ENCODE measurements around the gene KNDC1. TPM values are rescaled to one million over a fixed set of nuclear protein-coding genes. Genes with fewer than 3 reads are reported as not detected.

Gene KNDC1
- total and polyA plus RNA-seq, 2 experiments from 2014 or later, result 1.8 to 16.0 TPM

- no peak overlapping the region for H2AFZ ChIP-seq
- TF ChIP-seq POLR2AphosphoS5 (IDR thresholded peaks at IDR 0.05; ENCODE audit: low read depth) (no peak), STAT1 (IDR thresholded peaks at IDR 0.05; ENCODE audit: unreplicated experiment) (no peak), JUNB (IDR thresholded peaks at IDR 0.05; ENCODE audit: unreplicated experiment) (no peak), NANOG (IDR thresholded peaks at IDR 0.05; ENCODE audit: borderline replicate concordance) (no peak), ZNF331 (CRISPR knock-in tag; IDR thresholded peaks at IDR 0.05; ENCODE audit: low read depth) (no peak), CREB1 (CRISPR knock-in tag; IDR thresholded peaks at IDR 0.05; ENCODE audit: low read depth) (no peak), EZH2phosphoT487 (IDR thresholded peaks at IDR 0.05; ENCODE audit: unreplicated experiment) (no peak), CTCF (conservative IDR thresholded peaks at IDR 0.05; ENCODE audit: low read depth in 2 of 2) (no peak), ETS1 (IDR thresholded peaks at IDR 0.05) (no peak)
- no peaks in the 10 kb centered on the region for H3F3A ChIP-seq (replicated peaks; ENCODE audit: low read depth)
- Mint-ChIP-seq H3K9me3 (peaks cover 29% of the 10 kb centered on the region), H3K27ac (no peak overlapping the region), H3K27me3 (ENCODE audit: insufficient read depth, low read depth, poor library complexity) (peaks cover 4% of the 10 kb centered on the region), H3K36me3 (ENCODE audit: low read depth) (peaks cover 22% of the 10 kb centered on the region; the same call in 2 of the 3 replicates), H3K4me1 (no peaks in the 10 kb centered on the region), H3K4me3 (no peak overlapping the region)
- no peak for DNase-seq (ENCODE audit: low spot score)
- no peaks in the 10 kb centered on the region for H3K9me2 ChIP-seq (ENCODE audit: insufficient read depth)
- no peak overlapping the region for H3K27ac ChIP-seq (ENCODE audit: low read depth)
- H3K36me3 ChIP-seq (ENCODE audit: insufficient read depth), result no peaks in the 10 kb centered on the region
- no peaks in the 10 kb centered on the region for H3K4me1 ChIP-seq (ENCODE audit: insufficient read depth)
- no peaks in the 10 kb centered on the region for H3K79me2 ChIP-seq (replicated peaks; ENCODE audit: insufficient read depth)
- H4K20me1 ChIP-seq (replicated peaks; ENCODE audit: insufficient read depth), result no peaks in the 10 kb centered on the region
- H3K4me3 ChIP-seq, result no peak overlapping the region
- H3K4me2 ChIP-seq, result no peak overlapping the region
- no peaks in the 10 kb centered on the region for H3K27me3 ChIP-seq (ENCODE audit: insufficient read depth)
- no peak for ATAC-seq
Measured at GRCh38 chr10:133190225-133190624, 30.2 kb downstream of the KNDC1 start.

GRCh38 chr10:133191651-133192050 lies 31.6 kb downstream of the KNDC1 start:
- H2AFZ ChIP-seq, result no peak overlapping the region
- no peaks in the 10 kb centered on the region for H4K20me1 ChIP-seq (replicated peaks; ENCODE audit: insufficient read depth)
- Mint-ChIP-seq H3K4me1 (no peaks in the 10 kb centered on the region), H3K36me3 (ENCODE audit: low read depth) (peaks cover 22% of the 10 kb centered on the region; the same call in 2 of the 3 replicates), H3K9me3 (peaks cover 29% of the 10 kb centered on the region), H3K4me3 (no peak overlapping the region), H3K27me3 (ENCODE audit: insufficient read depth, low read depth, poor library complexity) (peaks cover 4% of the 10 kb centered on the region), H3K27ac (no peak overlapping the region)
- H3K36me3 ChIP-seq (ENCODE audit: insufficient read depth), result no peaks in the 10 kb centered on the region
- H3K9me2 ChIP-seq (ENCODE audit: insufficient read depth), result no peaks in the 10 kb centered on the region
- no peaks in the 10 kb centered on the region for H3K4me1 ChIP-seq (ENCODE audit: insufficient read depth)
- ATAC-seq, result no peak
- no peaks in the 10 kb centered on the region for H3K27me3 ChIP-seq (ENCODE audit: insufficient read depth)
- H3K79me2 ChIP-seq (replicated peaks; ENCODE audit: insufficient read depth), result no peaks in the 10 kb centered on the region
- no peak overlapping the region for H3K4me2 ChIP-seq
- no peak overlapping the region for H3K4me3 ChIP-seq
- H3K27ac ChIP-seq (ENCODE audit: low read depth), result no peak overlapping the region
- no peak for DNase-seq (ENCODE audit: low spot score)
- no peaks in the 10 kb centered on the region for H3F3A ChIP-seq (replicated peaks; ENCODE audit: low read depth)
- TF ChIP-seq EZH2phosphoT487 (IDR thresholded peaks at IDR 0.05; ENCODE audit: unreplicated experiment) (no peak), ZNF331 (CRISPR knock-in tag; IDR thresholded peaks at IDR 0.05; ENCODE audit: low read depth) (no peak), NANOG (IDR thresholded peaks at IDR 0.05; ENCODE audit: borderline replicate concordance) (no peak), POLR2AphosphoS5 (IDR thresholded peaks at IDR 0.05; ENCODE audit: low read depth) (no peak), EZH2 (IDR thresholded peaks at IDR 0.05; ENCODE audit: low read depth, unreplicated experiment) (no peak), STAT1 (IDR thresholded peaks at IDR 0.05; ENCODE audit: unreplicated experiment) (no peak), JUNB (IDR thresholded peaks at IDR 0.05; ENCODE audit: unreplicated experiment) (no peak), ETS1 (IDR thresholded peaks at IDR 0.05) (no peak)
- TF ChIP-seq, protein P1, sequence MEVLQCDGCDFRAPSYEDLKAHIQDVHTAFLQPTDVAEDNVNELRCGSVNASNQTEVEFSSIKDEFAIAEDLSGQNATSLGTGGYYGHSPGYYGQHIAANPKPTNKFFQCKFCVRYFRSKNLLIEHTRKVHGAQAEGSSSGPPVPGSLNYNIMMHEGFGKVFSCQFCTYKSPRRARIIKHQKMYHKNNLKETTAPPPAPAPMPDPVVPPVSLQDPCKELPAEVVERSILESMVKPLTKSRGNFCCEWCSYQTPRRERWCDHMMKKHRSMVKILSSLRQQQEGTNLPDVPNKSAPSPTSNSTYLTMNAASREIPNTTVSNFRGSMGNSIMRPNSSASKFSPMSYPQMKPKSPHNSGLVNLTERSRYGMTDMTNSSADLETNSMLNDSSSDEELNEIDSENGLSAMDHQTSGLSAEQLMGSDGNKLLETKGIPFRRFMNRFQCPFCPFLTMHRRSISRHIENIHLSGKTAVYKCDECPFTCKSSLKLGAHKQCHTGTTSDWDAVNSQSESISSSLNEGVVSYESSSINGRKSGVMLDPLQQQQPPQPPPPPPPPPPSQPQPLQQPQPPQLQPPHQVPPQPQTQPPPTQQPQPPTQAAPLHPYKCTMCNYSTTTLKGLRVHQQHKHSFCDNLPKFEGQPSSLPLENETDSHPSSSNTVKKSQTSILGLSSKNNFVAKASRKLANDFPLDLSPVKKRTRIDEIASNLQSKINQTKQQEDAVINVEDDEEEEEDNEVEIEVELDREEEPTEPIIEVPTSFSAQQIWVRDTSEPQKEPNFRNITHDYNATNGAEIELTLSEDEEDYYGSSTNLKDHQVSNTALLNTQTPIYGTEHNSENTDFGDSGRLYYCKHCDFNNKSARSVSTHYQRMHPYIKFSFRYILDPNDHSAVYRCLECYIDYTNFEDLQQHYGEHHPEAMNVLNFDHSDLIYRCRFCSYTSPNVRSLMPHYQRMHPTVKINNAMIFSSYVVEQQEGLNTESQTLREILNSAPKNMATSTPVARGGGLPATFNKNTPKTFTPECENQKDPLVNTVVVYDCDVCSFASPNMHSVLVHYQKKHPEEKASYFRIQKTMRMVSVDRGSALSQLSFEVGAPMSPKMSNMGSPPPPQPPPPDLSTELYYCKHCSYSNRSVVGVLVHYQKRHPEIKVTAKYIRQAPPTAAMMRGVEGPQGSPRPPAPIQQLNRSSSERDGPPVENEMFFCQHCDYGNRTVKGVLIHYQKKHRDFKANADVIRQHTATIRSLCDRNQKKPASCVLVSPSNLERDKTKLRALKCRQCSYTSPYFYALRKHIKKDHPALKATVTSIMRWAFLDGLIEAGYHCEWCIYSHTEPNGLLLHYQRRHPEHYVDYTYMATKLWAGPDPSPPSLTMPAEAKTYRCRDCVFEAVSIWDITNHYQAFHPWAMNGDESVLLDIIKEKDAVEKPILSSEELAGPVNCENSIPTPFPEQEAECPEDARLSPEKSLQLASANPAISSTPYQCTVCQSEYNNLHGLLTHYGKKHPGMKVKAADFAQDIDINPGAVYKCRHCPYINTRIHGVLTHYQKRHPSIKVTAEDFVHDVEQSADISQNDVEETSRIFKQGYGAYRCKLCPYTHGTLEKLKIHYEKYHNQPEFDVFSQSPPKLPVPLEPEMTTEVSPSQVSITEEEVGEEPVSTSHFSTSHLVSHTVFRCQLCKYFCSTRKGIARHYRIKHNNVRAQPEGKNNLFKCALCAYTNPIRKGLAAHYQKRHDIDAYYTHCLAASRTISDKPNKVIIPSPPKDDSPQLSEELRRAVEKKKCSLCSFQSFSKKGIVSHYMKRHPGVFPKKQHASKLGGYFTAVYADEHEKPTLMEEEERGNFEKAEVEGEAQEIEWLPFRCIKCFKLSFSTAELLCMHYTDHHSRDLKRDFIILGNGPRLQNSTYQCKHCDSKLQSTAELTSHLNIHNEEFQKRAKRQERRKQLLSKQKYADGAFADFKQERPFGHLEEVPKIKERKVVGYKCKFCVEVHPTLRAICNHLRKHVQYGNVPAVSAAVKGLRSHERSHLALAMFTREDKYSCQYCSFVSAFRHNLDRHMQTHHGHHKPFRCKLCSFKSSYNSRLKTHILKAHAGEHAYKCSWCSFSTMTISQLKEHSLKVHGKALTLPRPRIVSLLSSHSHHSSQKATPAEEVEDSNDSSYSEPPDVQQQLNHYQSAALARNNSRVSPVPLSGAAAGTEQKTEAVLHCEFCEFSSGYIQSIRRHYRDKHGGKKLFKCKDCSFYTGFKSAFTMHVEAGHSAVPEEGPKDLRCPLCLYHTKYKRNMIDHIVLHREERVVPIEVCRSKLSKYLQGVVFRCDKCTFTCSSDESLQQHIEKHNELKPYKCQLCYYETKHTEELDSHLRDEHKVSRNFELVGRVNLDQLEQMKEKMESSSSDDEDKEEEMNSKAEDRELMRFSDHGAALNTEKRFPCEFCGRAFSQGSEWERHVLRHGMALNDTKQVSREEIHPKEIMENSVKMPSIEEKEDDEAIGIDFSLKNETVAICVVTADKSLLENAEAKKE (CRISPR knock-in tag; IDR thresholded peaks at IDR 0.05), result no peak

Measured in GM23338 (cell line).